Measurements from ENCODE around the gene QRSL1. TPM values are rescaled to one million over a fixed set of nuclear protein-coding genes. Genes with fewer than 3 reads are reported as not detected.

Gene QRSL1
- total RNA-seq, 1 donor from 2014 or later = 10.9 TPM

- H3K27me3 Mint-ChIP-seq (ENCODE audit: unreplicated experiment) = peaks cover 1% of the 10 kb centered on the region
- no peak overlapping the region for H3K27ac Mint-ChIP-seq (ENCODE audit: unreplicated experiment)
- no peak overlapping the region for H3K4me3 Mint-ChIP-seq (ENCODE audit: unreplicated experiment)
- DNase-seq (ENCODE audit: low spot score) = no peak
- no peaks in the 10 kb centered on the region for H3K9me3 Mint-ChIP-seq (ENCODE audit: unreplicated experiment)
- TF ChIP-seq CTCF (IDR thresholded peaks at IDR 0.05; ENCODE audit: unreplicated experiment) = no peak
- H3K4me1 Mint-ChIP-seq (ENCODE audit: unreplicated experiment) = no peaks in the 10 kb centered on the region
- no peaks in the 10 kb centered on the region for H3K36me3 Mint-ChIP-seq (ENCODE audit: low read depth, unreplicated experiment)
These were observed 38.1 kb upstream of the QRSL1 start for GRCh38 chr6:106591111-106591825.

- Mint-ChIP-seq H3K36me3 (ENCODE audit: low read depth, unreplicated experiment) (no peaks in the 10 kb centered on the region), H3K4me3 (ENCODE audit: unreplicated experiment) (no peak overlapping the region), H3K9me3 (ENCODE audit: unreplicated experiment) (no peaks in the 10 kb centered on the region), H3K27me3 (ENCODE audit: unreplicated experiment) (no peaks in the 10 kb centered on the region), H3K4me1 (ENCODE audit: unreplicated experiment) (no peaks in the 10 kb centered on the region), H3K27ac (ENCODE audit: unreplicated experiment) (no peak overlapping the region)
- TF ChIP-seq CTCF (IDR thresholded peaks at IDR 0.05; ENCODE audit: unreplicated experiment) = no peak
- no peak for DNase-seq (ENCODE audit: low spot score)
These were observed 29.9 kb upstream of the QRSL1 start for GRCh38 chr6:106599440-106599839.

- no peak for DNase-seq (ENCODE audit: low spot score)
- no peaks in the 10 kb centered on the region for H3K27me3 Mint-ChIP-seq (ENCODE audit: unreplicated experiment)
- H3K36me3 Mint-ChIP-seq (ENCODE audit: low read depth, unreplicated experiment) = no peaks in the 10 kb centered on the region
- no peaks in the 10 kb centered on the region for H3K9me3 Mint-ChIP-seq (ENCODE audit: unreplicated experiment)
- H3K4me1 Mint-ChIP-seq (ENCODE audit: unreplicated experiment) = no peaks in the 10 kb centered on the region
- H3K27ac Mint-ChIP-seq (ENCODE audit: unreplicated experiment) = no peak overlapping the region
- TF ChIP-seq CTCF (IDR thresholded peaks at IDR 0.05; ENCODE audit: unreplicated experiment) = no peak
- H3K4me3 Mint-ChIP-seq (ENCODE audit: unreplicated experiment) = no peak overlapping the region
These were observed 29.0 kb upstream of the QRSL1 start for GRCh38 chr6:106600329-106600728.

- H3K27me3 Mint-ChIP-seq (ENCODE audit: unreplicated experiment) = no peaks in the 10 kb centered on the region
- no peaks in the 10 kb centered on the region for H3K9me3 Mint-ChIP-seq (ENCODE audit: unreplicated experiment)
- DNase-seq (ENCODE audit: low spot score) = peak; percentile 51
- peak; percentile 77 for TF ChIP-seq CTCF (IDR thresholded peaks at IDR 0.05; ENCODE audit: unreplicated experiment)
- peaks cover 6% of the 10 kb centered on the region for H3K4me1 Mint-ChIP-seq (ENCODE audit: unreplicated experiment)
- H3K27ac Mint-ChIP-seq (ENCODE audit: unreplicated experiment) = no peak overlapping the region
- no peaks in the 10 kb centered on the region for H3K36me3 Mint-ChIP-seq (ENCODE audit: low read depth, unreplicated experiment)
- H3K4me3 Mint-ChIP-seq (ENCODE audit: unreplicated experiment) = no peak overlapping the region
These were observed 21.2 kb upstream of the QRSL1 start for GRCh38 chr6:106608080-106608668.

GRCh38 chr6:106609699-106610098 is 19.7 kb upstream of the QRSL1 start:
- H3K9me3 Mint-ChIP-seq (ENCODE audit: unreplicated experiment) = no peaks in the 10 kb centered on the region
- peak; percentile 33 for TF ChIP-seq CTCF (IDR thresholded peaks at IDR 0.05; ENCODE audit: unreplicated experiment)
- peaks cover 6% of the 10 kb centered on the region for H3K4me1 Mint-ChIP-seq (ENCODE audit: unreplicated experiment)
- no peaks in the 10 kb centered on the region for H3K36me3 Mint-ChIP-seq (ENCODE audit: low read depth, unreplicated experiment)
- H3K4me3 Mint-ChIP-seq (ENCODE audit: unreplicated experiment) = no peak overlapping the region
- no peaks in the 10 kb centered on the region for H3K27me3 Mint-ChIP-seq (ENCODE audit: unreplicated experiment)
- peak; percentile 34 for DNase-seq (ENCODE audit: low spot score)
- no peak overlapping the region for H3K27ac Mint-ChIP-seq (ENCODE audit: unreplicated experiment)

Measured in endothelial cell (in vitro differentiated cells).